Erythroblast (primary cell): ENCODE results near the gene MAIP1.

Experiments used
- GATA1 ChIP-seq: IDR thresholded peaks from 2 replicates; pipeline ENCODE4 v1.6.1; 2011; ENCODE audit warnings: low read depth, mild to moderate bottlenecking, control low read depth, low read length, moderate library complexity
- POLR2A ChIP-seq: IDR thresholded peaks from 2 replicates; pipeline ENCODE4 v1.6.1; 2011; ENCODE audit warnings: mild to moderate bottlenecking, low read length

- TF ChIP-seq POLR2A (no peak), GATA1 (no peak)
These were observed 24.0 kb downstream of the MAIP1 start for GRCh38 chr2:199979398-199979797.
